Right lobe of liver (tissue), 6 donors: ENCODE data around the gene ARFGAP1. TPM values are rescaled to one million over a fixed set of nuclear protein-coding genes. Genes with fewer than 3 reads are reported as not detected.

Source experiments
- ATAC-seq, 4 donors: fragments of 200-7000 bp; cut with Tn5 transposase; one replicate each; pipeline ENCODE4 v1.9.1; 2020; ENCODE audit warnings: mild to moderate bottlenecking in 4 of 4, moderate library complexity in 4 of 4
- DNase-seq, 3 donors: peaks; one replicate each; pipeline ENCODE4 v3.0.0-alpha.2; 2020
- H3K27ac ChIP-seq, 3 donors: fragments of 200-600 bp; one replicate each; pipeline ENCODE4 v1.8.0; 2022
- H3K27me3 ChIP-seq, 2 donors: fragments of 200-600 bp; one replicate each; pipeline ENCODE4 v1.8.0; 2022
- H3K36me3 ChIP-seq, 4 donors: fragments of 200-600 bp; sonication (generic) in 1 of 4; one replicate each; pipeline versions ENCODE4 v1.5.1 to v1.8.0; 2017 to 2022; ENCODE audit warnings: control low read depth in 1 of 4
- H3K4me1 ChIP-seq, 4 donors: fragments of 200-600 bp; sonication (generic) in 1 of 4; one replicate each; pipeline versions ENCODE4 v1.5.1 to v1.8.0; 2017 to 2022; ENCODE audit warnings: control low read depth in 1 of 4
- H3K4me3 ChIP-seq, 3 donors: fragments of 200-600 bp; one replicate each; pipeline ENCODE4 v1.8.0; 2022
- H3K9me3 ChIP-seq, 4 donors: fragments of 200-600 bp; sonication (generic) in 1 of 4; one replicate each; pipeline versions ENCODE4 v1.5.1 to v1.8.0; 2017 to 2022; ENCODE audit warnings: control low read depth in 1 of 4
- POLR2A ChIP-seq: fragments of 450-650 bp; IDR thresholded peaks from one replicate; pipeline ENCODE4 v1.6.1; 2017; ENCODE audit warnings: antibody characterized with exemption, mild to moderate bottlenecking
- WGBS: methylation state at CpG from one replicate; pipeline ENCODE4 v1.1.6; 2018; ENCODE audit warnings: low coverage, low lambda C conversion rate; ENCODE audit not compliant: insufficient coverage; ENCODE audit errors: missing lambda C conversion rate; 5-methylcytosine and 5-hydroxymethylcytosine counted together
- intact Hi-C, 2 donors: fragments of 100-400 bp; cut with DNase I; formaldehyde crosslinking; loops; one replicate each; pipeline versions ENCODE4 v1.11.2 to v1.14.1; 2022
- total RNA-seq, 6 experiments: library from RNA; depleted of rRNA in 2 of 6; stranded (reverse); fragments of >200 nt in 2 of 6; fragmentation: NEBNext Ultra II Directional in 3 of 6; extraction: Animal tissue kit (Norgen Biotek cat#: 25700) in 3 of 6; gene quantifications; one replicate each; pipeline versions ENCODE4 v1.1.0 to v1.2.4, GENCODE V29; 2016 to 2023
- TF ChIP-seq, protein P1 (sequence below), 4 donors: fragments of 200-600 bp in 3 of 4; fragments of 450-650 bp in 1 of 4; IDR thresholded peaks; one replicate each; pipeline versions ENCODE4 v1.5.1 to v1.8.0; 2016 to 2022; ENCODE audit warnings: antibody characterized with exemption in 4 of 4, mild to moderate bottlenecking in 2 of 4
- donor health status: DM: no; HTN: yes; CAD: no.
- donor health status: DM: no; HTN: no; CAD: no.
- donor health status: DM: no; HTN: no; CAD: no.
- donor health status: DM: no; HTN: yes; CAD: no.
- donor health status: DM: no; HTN: yes; CAD: no.

Gene ARFGAP1
- total RNA-seq, 6 experiments from 2014 or later, result 17.4 to 42.8 (median 29.5) TPM

DNA sequence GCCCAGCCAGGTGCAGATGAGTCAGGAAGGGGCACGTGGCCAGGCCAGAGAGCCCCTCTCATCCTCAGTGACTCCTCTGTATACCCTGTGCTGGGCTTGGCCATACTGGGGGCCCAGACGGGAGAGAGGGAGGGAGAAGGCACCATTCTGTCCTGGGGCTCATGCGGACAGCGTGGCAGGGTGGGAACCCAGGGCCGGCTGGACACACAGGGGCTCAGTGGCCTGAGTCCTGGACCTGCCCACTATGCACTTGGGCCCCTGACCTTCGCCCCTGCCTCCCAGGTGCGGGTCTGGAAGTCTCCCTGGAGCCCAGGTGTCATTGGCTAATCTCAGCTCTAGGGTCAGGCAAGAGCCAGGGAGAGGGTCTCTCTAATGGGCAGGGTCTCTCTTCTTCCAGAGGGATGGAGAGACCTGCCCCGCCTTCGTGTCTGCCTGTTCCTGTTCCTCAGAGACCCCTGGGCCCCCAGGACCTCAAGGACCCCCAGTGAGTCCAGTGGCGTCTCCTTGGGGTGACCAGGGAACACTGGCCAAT lies 48.1 kb downstream of the ARFGAP1 start:
- no peak for ATAC-seq
- TF ChIP-seq, protein P1, sequence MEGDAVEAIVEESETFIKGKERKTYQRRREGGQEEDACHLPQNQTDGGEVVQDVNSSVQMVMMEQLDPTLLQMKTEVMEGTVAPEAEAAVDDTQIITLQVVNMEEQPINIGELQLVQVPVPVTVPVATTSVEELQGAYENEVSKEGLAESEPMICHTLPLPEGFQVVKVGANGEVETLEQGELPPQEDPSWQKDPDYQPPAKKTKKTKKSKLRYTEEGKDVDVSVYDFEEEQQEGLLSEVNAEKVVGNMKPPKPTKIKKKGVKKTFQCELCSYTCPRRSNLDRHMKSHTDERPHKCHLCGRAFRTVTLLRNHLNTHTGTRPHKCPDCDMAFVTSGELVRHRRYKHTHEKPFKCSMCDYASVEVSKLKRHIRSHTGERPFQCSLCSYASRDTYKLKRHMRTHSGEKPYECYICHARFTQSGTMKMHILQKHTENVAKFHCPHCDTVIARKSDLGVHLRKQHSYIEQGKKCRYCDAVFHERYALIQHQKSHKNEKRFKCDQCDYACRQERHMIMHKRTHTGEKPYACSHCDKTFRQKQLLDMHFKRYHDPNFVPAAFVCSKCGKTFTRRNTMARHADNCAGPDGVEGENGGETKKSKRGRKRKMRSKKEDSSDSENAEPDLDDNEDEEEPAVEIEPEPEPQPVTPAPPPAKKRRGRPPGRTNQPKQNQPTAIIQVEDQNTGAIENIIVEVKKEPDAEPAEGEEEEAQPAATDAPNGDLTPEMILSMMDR (IDR thresholded peaks at IDR 0.05), result no peak
- TF ChIP-seq POLR2A, result no peak
- 27% methylated on average over 2 of the region's 10 CpGs for WGBS
- Histone ChIP-seq H3K36me3 (no peaks in the 10 kb centered on the region), H3K27me3 (no peaks in the 10 kb centered on the region), H3K4me1 (no peaks in the 10 kb centered on the region), H3K4me3 (no peak overlapping the region), H3K27ac (no peak overlapping the region), H3K9me3 (no peaks in the 10 kb centered on the region)
- peak in 1 of 3 donors; percentile 44 for DNase-seq
- intact Hi-C loops, result no loop called here

DNA sequence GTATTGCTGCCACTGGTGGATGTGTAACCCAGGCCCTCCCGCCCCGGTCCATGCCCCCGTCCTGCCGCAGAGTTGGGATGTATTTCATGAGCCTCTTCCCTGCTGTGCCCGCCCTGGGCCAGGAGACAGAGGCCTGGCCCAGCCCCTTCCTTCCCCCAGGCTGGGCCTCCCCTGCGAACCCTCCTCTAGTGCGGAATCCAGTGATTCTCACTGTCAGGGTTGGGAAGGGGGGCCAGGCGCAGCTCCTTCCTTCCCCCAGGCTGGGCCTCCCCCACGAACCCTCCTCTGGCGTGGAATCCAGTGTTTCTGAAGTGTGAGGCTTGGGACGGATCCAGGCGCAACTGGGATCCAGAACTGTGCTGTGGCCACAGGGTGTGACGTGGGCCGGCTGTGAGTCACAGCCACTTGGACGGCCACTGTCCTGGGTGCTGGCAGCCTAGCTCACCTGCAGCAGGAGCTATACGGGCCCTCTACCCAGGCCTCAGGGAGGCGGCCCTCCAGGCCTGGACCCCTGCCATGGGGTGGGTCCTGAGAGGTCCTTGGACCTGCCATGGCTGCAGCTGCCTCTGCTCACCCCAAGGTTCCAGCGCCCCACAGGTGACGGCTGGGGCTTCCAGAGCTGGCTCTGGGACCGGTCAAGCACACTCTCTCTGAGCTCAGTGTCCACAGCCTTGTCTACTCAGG lies 48.7 kb downstream of the ARFGAP1 start:
- intact Hi-C loops, result no loop called here
- no peak for ATAC-seq
- Histone ChIP-seq H3K4me3 (no peak overlapping the region), H3K9me3 (no peaks in the 10 kb centered on the region), H3K4me1 (no peaks in the 10 kb centered on the region), H3K27ac (no peak overlapping the region), H3K27me3 (no peaks in the 10 kb centered on the region), H3K36me3 (no peaks in the 10 kb centered on the region)
- 51% methylated on average over 8 of the region's 20 CpGs for WGBS
- TF ChIP-seq, protein P1 (IDR thresholded peaks at IDR 0.05), result no peak
- no peak for TF ChIP-seq POLR2A
- peak in 2 of 3 donors; percentile 16 to 39 for DNase-seq

DNA sequence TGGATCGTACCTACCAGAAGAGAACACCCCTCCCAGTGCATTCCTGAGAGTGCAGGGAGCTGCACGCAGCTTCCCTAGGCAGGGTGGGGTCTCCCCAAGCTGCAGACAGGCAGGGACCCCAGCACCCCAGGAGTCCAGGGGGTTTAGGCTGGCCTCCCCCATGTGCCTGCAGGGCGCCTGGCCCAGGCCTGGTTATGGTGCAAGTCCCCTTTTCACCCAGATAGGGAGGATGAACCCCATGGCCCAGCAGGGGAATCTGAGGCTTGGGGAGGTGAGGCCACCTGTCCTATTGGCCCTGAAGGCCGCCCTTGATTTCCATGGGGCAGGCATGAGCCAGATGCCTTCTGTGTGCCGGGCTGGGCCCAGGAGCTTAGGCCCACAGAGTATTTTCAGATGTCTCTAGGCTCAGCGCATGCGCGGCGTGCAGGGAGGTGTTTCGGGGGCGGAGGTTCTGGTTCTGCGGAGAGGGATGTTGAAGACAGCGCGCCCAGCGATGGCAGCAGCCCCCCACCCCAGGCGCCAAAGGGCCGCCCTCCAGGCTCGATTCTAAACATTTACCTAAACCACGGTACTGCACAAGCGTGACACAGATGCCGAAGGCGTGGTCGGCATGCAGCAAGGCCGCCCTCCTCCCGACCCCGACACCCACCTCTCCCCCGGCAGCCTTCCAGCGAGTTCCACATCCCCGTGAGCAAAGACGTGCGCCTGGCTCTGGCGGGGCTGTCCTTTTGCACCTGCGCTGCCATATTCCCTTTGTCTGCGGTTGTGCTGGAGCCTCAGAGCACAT lies 49.7 kb downstream of the ARFGAP1 start:
- no peaks in the 10 kb centered on the region for H3K36me3 ChIP-seq
- no peaks in the 10 kb centered on the region for H3K4me1 ChIP-seq
- no peak overlapping the region for H3K27ac ChIP-seq
- H3K27me3 ChIP-seq, result no peaks in the 10 kb centered on the region
- no peak for TF ChIP-seq POLR2A
- TF ChIP-seq, protein P1 (IDR thresholded peaks at IDR 0.05), result no peak
- no peaks in the 10 kb centered on the region for H3K9me3 ChIP-seq
- ATAC-seq, result no peak
- WGBS, result 40% methylated on average over 2 of the region's 34 CpGs
- DNase-seq, result peak in 1 of 3 donors; percentile 52
- intact Hi-C loops, result no loop called here
- no peak overlapping the region for H3K4me3 ChIP-seq

DNA sequence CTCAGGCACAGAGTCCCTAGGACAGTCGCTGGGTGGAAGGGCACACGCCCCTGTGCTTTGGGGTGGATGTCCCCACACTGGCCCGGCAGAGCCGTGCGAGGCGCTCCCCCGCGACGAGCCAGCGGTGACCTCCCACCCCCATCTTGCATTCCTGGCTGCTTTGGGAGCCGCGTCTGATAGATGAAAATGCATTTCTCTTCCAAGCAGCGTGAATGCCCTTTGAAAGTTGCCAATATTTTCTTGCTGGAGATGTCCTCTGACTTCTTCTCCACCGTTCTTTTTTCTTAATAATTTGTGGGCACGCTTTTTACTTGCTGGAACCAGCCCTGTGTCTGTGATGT lies 50.3 kb downstream of the ARFGAP1 start:
- TF ChIP-seq, protein P1 (IDR thresholded peaks at IDR 0.05), result no peak
- TF ChIP-seq POLR2A, result no peak
- DNase-seq (no peak), ATAC-seq (no peak)
- 38% methylated on average over 12 of the region's 15 CpGs for WGBS
- Histone ChIP-seq H3K36me3 (no peaks in the 10 kb centered on the region), H3K27ac (no peak overlapping the region), H3K4me1 (no peaks in the 10 kb centered on the region), H3K9me3 (no peaks in the 10 kb centered on the region), H3K27me3 (no peaks in the 10 kb centered on the region), H3K4me3 (no peak overlapping the region)
- intact Hi-C loops, result no loop called here
